GM12892 (cell line): ENCODE measurements around the gene SYNJ2.

Experiments
- POLR2A ChIP-seq: IDR thresholded peaks from 2 replicates; pipeline ENCODE4 v1.6.1; 2011; ENCODE audit warnings: low read depth, low read length, control low read depth
- POLR2AphosphoS5 ChIP-seq: IDR thresholded peaks from 2 replicates; pipeline ENCODE4 v1.6.1; 2011; ENCODE audit warnings: low read depth, low read length, control low read depth

GRCh38 chr6:158030380-158031300, 49.0 kb downstream of the SYNJ2 start:
- no peak for TF ChIP-seq POLR2AphosphoS5
- no peak for TF ChIP-seq POLR2A
